Measurements from ENCODE around the gene NFE2L3. TPM values are rescaled to one million over a fixed set of nuclear protein-coding genes. Genes with fewer than 3 reads are reported as not detected.

NFE2L3 gene
- total and polyA plus RNA-seq, 4 donors: 0.32 to 1.9 (median 1.3) TPM

- Histone ChIP-seq H3K27me3 (ENCODE audit: control insufficient read depth in 4 of 4, insufficient read depth in 4 of 4, low read length in 3 of 4) (no peaks in the 10 kb centered on the region), H3K9ac (ENCODE audit: low read depth in 1 of 2, low read length in 2 of 2) (no peak overlapping the region), H3K4me1 (ENCODE audit: control insufficient read depth in 4 of 4, insufficient read depth in 4 of 4, low read length in 3 of 4) (no peaks in the 10 kb centered on the region), H3K27ac (ENCODE audit: low read depth in 1 of 2, low read length in 2 of 2) (no peak overlapping the region), H3K4me3 (ENCODE audit: low read depth in 1 of 3, low read length in 3 of 3) (no peak overlapping the region), H3K9me3 (ENCODE audit: control insufficient read depth in 4 of 4, low read length in 3 of 4) (no peaks in the 10 kb centered on the region), H3K36me3 (ENCODE audit: control insufficient read depth in 4 of 4, insufficient read depth in 3 of 4, low read depth in 1 of 4, low read length in 3 of 4) (no peaks in the 10 kb centered on the region)
- DNase-seq (ENCODE audit: low spot score): no peak
- TF ChIP-seq HNF4A (conservative IDR thresholded peaks at IDR 0.05) (no peak), CTCF (IDR thresholded peaks at IDR 0.05; ENCODE audit: low read depth, low read length, missing input control) (no peak)
- WGBS: 86% methylated on average over 4 of the region's 4 CpGs
These were observed 15.2 kb upstream of the NFE2L3 start for GRCh38 chr7:26136831-26137230.

- no peaks in the 10 kb centered on the region for H3K36me3 ChIP-seq (ENCODE audit: control insufficient read depth in 4 of 4, insufficient read depth in 3 of 4, low read depth in 1 of 4, low read length in 3 of 4)
- H3K27me3 ChIP-seq (ENCODE audit: control insufficient read depth in 4 of 4, insufficient read depth in 4 of 4, low read length in 3 of 4): peaks cover 0 to 2% (median 0%) of the 10 kb centered on the region in 4 donors
- H3K4me3 ChIP-seq (ENCODE audit: low read depth in 1 of 3, low read length in 3 of 3): no peak overlapping the region
- H3K27ac ChIP-seq (ENCODE audit: low read depth in 1 of 2, low read length in 2 of 2): no peak overlapping the region
- no peak overlapping the region for H3K9ac ChIP-seq (ENCODE audit: low read depth in 1 of 2, low read length in 2 of 2)
- no peaks in the 10 kb centered on the region for H3K9me3 ChIP-seq (ENCODE audit: control insufficient read depth in 4 of 4, low read length in 3 of 4)
- H3K4me1 ChIP-seq (ENCODE audit: control insufficient read depth in 4 of 4, insufficient read depth in 4 of 4, low read length in 3 of 4): no peaks in the 10 kb centered on the region
- WGBS: 96% methylated on average over 1 of the region's 1 CpG
- no peak for TF ChIP-seq RAD21 (IDR thresholded peaks at IDR 0.05)
- TF ChIP-seq JUND (IDR thresholded peaks at IDR 0.05): no peak
- TF ChIP-seq ATF3 (IDR thresholded peaks at IDR 0.05): no peak
- TF ChIP-seq HNF4G (IDR thresholded peaks at IDR 0.05): no peak
- no peak for TF ChIP-seq HNF4A (conservative IDR thresholded peaks at IDR 0.05)
- TF ChIP-seq ZBTB33 (IDR thresholded peaks at IDR 0.05): no peak
- no peak for TF ChIP-seq CTCF (IDR thresholded peaks at IDR 0.05; ENCODE audit: low read depth, low read length, missing input control)
- TF ChIP-seq YY1 (IDR thresholded peaks at IDR 0.05): no peak
- TF ChIP-seq, protein P1, sequence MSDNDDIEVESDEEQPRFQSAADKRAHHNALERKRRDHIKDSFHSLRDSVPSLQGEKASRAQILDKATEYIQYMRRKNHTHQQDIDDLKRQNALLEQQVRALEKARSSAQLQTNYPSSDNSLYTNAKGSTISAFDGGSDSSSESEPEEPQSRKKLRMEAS (IDR thresholded peaks at IDR 0.05): no peak
- no peak for TF ChIP-seq TAF1 (conservative IDR thresholded peaks at IDR 0.05)
- TF ChIP-seq FOXA2 (IDR thresholded peaks at IDR 0.05): no peak
- no peak for TF ChIP-seq SP1 (IDR thresholded peaks at IDR 0.05)
- no peak for TF ChIP-seq EGR1 (IDR thresholded peaks at IDR 0.05; ENCODE audit: low read depth in 2 of 2)
- TF ChIP-seq NR2F2 (IDR thresholded peaks at IDR 0.05): no peak
- no peak for TF ChIP-seq GABPA (IDR thresholded peaks at IDR 0.05 in 1 of 2, conservative IDR thresholded peaks at IDR 0.05 in 1 of 2)
- no peak for TF ChIP-seq FOXA1 (IDR thresholded peaks at IDR 0.05)
- no peak for DNase-seq (ENCODE audit: low spot score)
These were observed 11.6 kb upstream of the NFE2L3 start for GRCh38 chr7:26140380-26140779.
